Mammary epithelial cell (primary cell): ENCODE data around the gene YBX2.

ENCODE experiments used
- CTCF ChIP-seq, 2 donors: IDR thresholded peaks in 1 of 2; conservative IDR thresholded peaks in 1 of 2; 2 replicates each; pipeline ENCODE4 v1.5.1; 2011 to 2012; ENCODE audit warnings: inconsistent platforms in 2 of 2, low read length in 2 of 2, mild to moderate bottlenecking in 2 of 2, control low read depth in 1 of 2, low read depth in 1 of 2; ENCODE audit not compliant: insufficient read depth in 1 of 2; ENCODE audit errors: extremely low read depth in 1 of 2
- EZH2 ChIP-seq: IDR thresholded peaks from 2 replicates; pipeline ENCODE4 v1.6.1; 2012; ENCODE audit warnings: low read length, inconsistent platforms, borderline replicate concordance

- TF ChIP-seq EZH2 (no peak), CTCF (conservative IDR thresholded peaks at IDR 0.05 in 1 of 2, IDR thresholded peaks at IDR 0.05 in 1 of 2; ENCODE audit: extremely low read depth in 1 of 2, insufficient read depth in 1 of 2, low read depth in 1 of 2, low read length in 2 of 2) (no peak)
These were observed 34.9 kb downstream of the YBX2 start for GRCh38 chr17:7259555-7259889.
